ENCODE data around the gene FRMD8. TPM values are rescaled to one million over a fixed set of nuclear protein-coding genes. Genes with fewer than 3 reads are reported as not detected.

The FRMD8 gene
- total and polyA plus RNA-seq, 2 of the 8 experiments (the other 6 are each of a cell fraction or from before 2014, with no cell fraction given), result 15.0 to 19.2 TPM

- Histone ChIP-seq H3K4me3 (ENCODE audit: extremely low read depth in 1 of 4, insufficient read depth in 2 of 4, low read depth in 3 of 4, low read length in 4 of 4) (no peak overlapping the region), H4K5ac (ENCODE audit: insufficient read length, low read depth, low read length) (no peak overlapping the region), H3K9me3 (ENCODE audit: insufficient read depth in 2 of 2, low read depth in 1 of 2, low read length in 1 of 2) (no peaks in the 10 kb centered on the region), H4K91ac (replicated peaks; ENCODE audit: insufficient read length, low read length) (no peak overlapping the region), H2BK120ac (replicated peaks; ENCODE audit: low read depth, low read length) (no peak overlapping the region), H3K79me2 (ENCODE audit: control insufficient read depth in 1 of 2, insufficient read depth in 2 of 2, low read length in 2 of 2) (no peaks in the 10 kb centered on the region), H3K27ac (ENCODE audit: low read depth, low read length) (no peak overlapping the region), H2BK12ac (ENCODE audit: low read depth, low read length) (no peak overlapping the region), H3K14ac (ENCODE audit: insufficient read length) (no peak overlapping the region), H3K23ac (ENCODE audit: insufficient read length) (no peak overlapping the region), H4K20me1 (replicated peaks in 1 of 2; ENCODE audit: control insufficient read depth in 1 of 2, insufficient read depth in 2 of 2, low read length in 2 of 2) (peaks cover 0 to 10% of the 10 kb centered on the region in 2 experiments), H2AFZ (ENCODE audit: low read length) (no peak overlapping the region), H3K9ac (replicated peaks in 1 of 4; ENCODE audit: extremely low read depth in 1 of 4, low read depth in 3 of 4, low read length in 3 of 4) (no peak overlapping the region), H3K18ac (ENCODE audit: extremely low read depth, low read length) (no peak overlapping the region), H3K4me2 (ENCODE audit: insufficient read depth in 1 of 2, low read depth in 2 of 2, low read length in 2 of 2) (no peak overlapping the region), H2BK5ac (ENCODE audit: low read depth, low read length) (no peak overlapping the region), H4K8ac (ENCODE audit: extremely low read depth, insufficient read depth, low read length) (no peak overlapping the region), H3K36me3 (ENCODE audit: control insufficient read depth in 2 of 4, insufficient read depth in 4 of 4, low read length in 3 of 4) (no peaks in the 10 kb centered on the region), H2AK5ac (ENCODE audit: low read depth, low read length) (no peak overlapping the region), H2BK15ac (ENCODE audit: low read length) (no peak overlapping the region), H2BK20ac (ENCODE audit: low read length) (no peak overlapping the region), H3K4me1 (replicated peaks in 1 of 4; ENCODE audit: control insufficient read depth in 3 of 4, insufficient read depth in 4 of 4, low read length in 3 of 4) (peaks cover 0 to 7% (median 3%) of the 10 kb centered on the region in 4 experiments; a peak in 5 of 7 replicates), H3K79me1 (ENCODE audit: low read depth, low read length) (no peaks in the 10 kb centered on the region; the same call in 1 of the 2 replicates), H3K23me2 (ENCODE audit: low read depth, low read length) (no peaks in the 10 kb centered on the region), H3K4ac (replicated peaks; ENCODE audit: insufficient read length, low read depth, low read length) (no peak overlapping the region), H3K56ac (replicated peaks; ENCODE audit: insufficient read length, low read depth, low read length) (peak overlapping the region; percentile 8), H3K27me3 (replicated peaks in 1 of 4; ENCODE audit: control insufficient read depth in 3 of 4, extremely low read depth in 1 of 4, insufficient read depth in 3 of 4, low read length in 3 of 4) (no peaks in the 10 kb centered on the region)
- ChIA-PET CTCF (ENCODE audit: partially characterized antibody) (interaction anchor here (0.8 to 1.3 kb wide), 3 partner anchors 18 to 74 kb away, joined by 3 to 5 read pairs (median 3); no protein-coding TSS in a partner anchor), POLR2A (ENCODE audit: partially characterized antibody) (interaction anchor here (0.8 to 0.9 kb wide), 2 partner anchors 11 to 65 kb away, joined by 3 read pairs; partner anchors contain the start of genes MALAT1 and NEAT1)
- WGBS, 2 experiments (ENCODE audit: extremely low coverage in 1 of 2, insufficient coverage in 1 of 2, insufficient read length in 1 of 2, insufficient replicate concordance in 2 of 2, low coverage in 1 of 2, low lambda C conversion rate in 2 of 2, missing lambda C conversion rate in 1 of 2), result 75% methylated on average over 6 of the region's 6 CpGs; no CpG with 5 or more reads in 1 of the 2 experiments
- no peak for DNase-seq (ENCODE audit: low read depth in 1 of 2, low spot score in 2 of 2)
- no peak for FAIRE-seq
- TF ChIP-seq CEBPB (IDR thresholded peaks at IDR 0.05; ENCODE audit: low read depth, low read length) (no peak), ATF2 (IDR thresholded peaks at IDR 0.05; ENCODE audit: low read length) (no peak), SUZ12 (IDR thresholded peaks at IDR 0.05; ENCODE audit: low read length) (no peak), CREB1 (IDR thresholded peaks at IDR 0.05) (no peak), FOSL1 (IDR thresholded peaks at IDR 0.05; ENCODE audit: insufficient read depth, low read depth, low read length) (no peak), EP300 (IDR thresholded peaks at IDR 0.05; ENCODE audit: borderline replicate concordance in 1 of 2, low read depth in 2 of 2, low read length in 2 of 2) (no peak), RFX5 (IDR thresholded peaks at IDR 0.05; ENCODE audit: borderline replicate concordance, low read depth, low read length) (no peak), ZNF274 (IDR thresholded peaks at IDR 0.05; ENCODE audit: borderline replicate concordance, extremely low read depth, low read length) (no peak), RNF2 (IDR thresholded peaks at IDR 0.05; ENCODE audit: borderline replicate concordance, low read depth, low read length, missing control alignments, poor library complexity, severe bottlenecking) (no peak), SRF (IDR thresholded peaks at IDR 0.05; ENCODE audit: low read depth, low read length) (no peak), EGR1 (IDR thresholded peaks at IDR 0.05; ENCODE audit: borderline replicate concordance, low read depth, low read length) (no peak)
Observed at GRCh38 chr11:65434057-65434666, 47.7 kb downstream of the FRMD8 start.

Data from H1 (cell line).